IgD-negative memory B cell (primary cell): ENCODE data around the gene SEMA3C. TPM values are rescaled to one million over a fixed set of nuclear protein-coding genes. Genes with fewer than 3 reads are reported as not detected.

Experiments
- H3K27ac Mint-ChIP-seq, 3 donors: one replicate each; pipeline ENCODE4 v1.8.0; 2020 to 2022; ENCODE audit warnings: mild to moderate bottlenecking in 3 of 3, mixed read lengths in 3 of 3, moderate library complexity in 1 of 3
- H3K27me3 Mint-ChIP-seq: one replicate; pipeline ENCODE4 v1.8.0; 2021; ENCODE audit warnings: mixed read lengths
- H3K36me3 Mint-ChIP-seq: one replicate; pipeline ENCODE4 v1.8.0; 2020; ENCODE audit warnings: mild to moderate bottlenecking, mixed read lengths
- H3K4me1 Mint-ChIP-seq, 3 donors: one replicate each; pipeline ENCODE4 v1.8.0; 2020 to 2022; ENCODE audit warnings: mixed read lengths in 3 of 3, mild to moderate bottlenecking in 1 of 3
- H3K4me3 Mint-ChIP-seq, 4 donors: one replicate each; pipeline ENCODE4 v1.8.0; 2020 to 2022; ENCODE audit warnings: mild to moderate bottlenecking in 4 of 4, mixed read lengths in 4 of 4, moderate library complexity in 3 of 4
- H3K9me3 Mint-ChIP-seq, 3 donors: one replicate each; pipeline ENCODE4 v1.8.0; 2020 to 2021; ENCODE audit warnings: mixed read lengths in 3 of 3, mild to moderate bottlenecking in 1 of 3
- polyA plus RNA-seq: library from polyadenylated mRNA; unstranded; fragments of 300-500 nt; fragmentation: Illumina TruSeq; gene quantifications from one replicate; pipeline ENCODE4 v1.2.3, GENCODE V29; 2021

Gene SEMA3C
- polyA plus RNA-seq, 1 donor from 2014 or later: not detected

DNA sequence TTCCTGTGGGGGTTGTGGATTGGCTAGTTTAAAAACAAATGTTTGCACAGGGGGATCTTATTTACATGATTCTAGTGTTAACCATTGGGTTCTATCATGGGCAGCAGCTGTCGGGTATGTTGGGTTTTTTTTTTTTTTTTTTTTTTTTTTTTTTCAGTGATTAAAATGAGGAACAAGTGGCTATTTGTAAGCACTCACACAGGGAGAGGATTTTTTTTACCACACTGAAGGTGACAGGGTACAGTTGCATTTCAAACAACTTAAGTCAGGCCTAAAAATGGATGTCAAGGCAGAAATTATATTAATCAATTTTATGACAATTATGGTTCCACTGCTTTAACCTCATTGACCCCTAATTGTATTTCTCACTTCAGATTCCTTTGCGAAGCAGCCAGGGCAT is 187.6 kb downstream of the SEMA3C start:
- no peaks in the 10 kb centered on the region for H3K27me3 Mint-ChIP-seq
- H3K4me1 Mint-ChIP-seq: peaks cover 0 to under 1% (median 0%) of the 10 kb centered on the region in 3 donors
- H3K36me3 Mint-ChIP-seq: no peaks in the 10 kb centered on the region
- H3K27ac Mint-ChIP-seq: no peak overlapping the region
- H3K9me3 Mint-ChIP-seq: peaks cover 1 to 13% (median 2%) of the 10 kb centered on the region in 3 donors
- H3K4me3 Mint-ChIP-seq: no peak overlapping the region

DNA sequence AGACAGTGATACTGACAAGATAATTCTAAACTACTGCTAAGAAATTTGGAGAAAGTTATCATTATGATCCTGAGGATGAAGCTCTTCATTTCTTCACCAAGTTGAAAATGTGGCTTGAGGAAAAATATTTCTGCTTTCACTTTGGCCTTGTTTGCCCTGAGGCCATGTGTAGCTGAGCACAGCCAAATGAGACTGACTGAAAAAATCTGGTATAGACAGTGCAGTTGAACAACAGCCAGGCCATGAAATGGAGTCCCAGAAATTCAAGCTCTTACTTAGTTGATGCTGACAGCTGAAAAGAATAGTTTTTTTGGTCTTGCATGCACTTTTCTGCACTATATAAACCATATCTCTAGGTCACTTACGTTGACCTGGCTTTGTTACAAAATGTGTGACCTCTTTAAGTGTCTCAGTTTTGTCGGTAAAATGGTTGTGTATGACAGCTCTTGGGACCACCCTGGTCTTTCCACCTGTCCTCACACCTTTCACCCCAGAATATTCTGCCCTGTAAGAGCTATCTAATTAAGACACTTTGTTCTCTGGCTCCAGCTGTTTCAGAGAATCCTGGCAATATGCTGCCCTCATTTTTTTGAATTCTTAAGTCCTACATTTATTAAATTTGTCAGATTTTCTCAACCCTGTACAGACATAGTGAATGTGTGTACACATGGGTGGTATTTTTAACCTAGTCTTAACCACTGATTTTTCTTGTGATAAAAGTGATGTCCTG is 189.1 kb downstream of the SEMA3C start:
- Mint-ChIP-seq H3K27me3 (no peaks in the 10 kb centered on the region), H3K27ac (no peak overlapping the region), H3K36me3 (no peaks in the 10 kb centered on the region), H3K4me3 (no peak overlapping the region), H3K9me3 (peaks cover 0 to 4% (median 2%) of the 10 kb centered on the region in 3 donors), H3K4me1 (peaks cover 0 to 1% (median 0%) of the 10 kb centered on the region in 3 donors)

DNA sequence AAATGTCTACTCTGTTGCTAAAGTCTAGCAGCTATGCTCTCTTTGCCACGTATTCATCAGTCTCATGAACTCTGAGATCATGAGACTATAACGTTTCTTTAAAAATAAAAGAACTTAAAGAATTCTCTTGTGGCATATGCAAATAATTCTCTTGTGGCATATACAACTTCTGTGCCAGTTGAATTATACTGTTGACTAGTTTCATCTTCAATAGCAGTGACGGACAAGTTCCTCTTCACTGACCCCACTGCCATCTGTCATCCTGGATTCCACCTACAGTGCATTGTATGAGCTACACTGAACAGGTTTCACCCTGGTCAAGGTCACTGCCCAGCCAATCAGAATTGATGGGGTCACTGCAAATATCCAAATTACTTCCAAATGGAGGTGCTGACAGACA is 192.2 kb downstream of the SEMA3C start:
- H3K4me1 Mint-ChIP-seq: peaks cover 0 to 1% (median 0%) of the 10 kb centered on the region in 3 donors
- no peak overlapping the region for H3K27ac Mint-ChIP-seq
- H3K27me3 Mint-ChIP-seq: no peaks in the 10 kb centered on the region
- H3K4me3 Mint-ChIP-seq: no peak overlapping the region
- H3K36me3 Mint-ChIP-seq: no peaks in the 10 kb centered on the region
- peaks cover 0 to 4% (median 1%) of the 10 kb centered on the region in 3 donors for H3K9me3 Mint-ChIP-seq

DNA sequence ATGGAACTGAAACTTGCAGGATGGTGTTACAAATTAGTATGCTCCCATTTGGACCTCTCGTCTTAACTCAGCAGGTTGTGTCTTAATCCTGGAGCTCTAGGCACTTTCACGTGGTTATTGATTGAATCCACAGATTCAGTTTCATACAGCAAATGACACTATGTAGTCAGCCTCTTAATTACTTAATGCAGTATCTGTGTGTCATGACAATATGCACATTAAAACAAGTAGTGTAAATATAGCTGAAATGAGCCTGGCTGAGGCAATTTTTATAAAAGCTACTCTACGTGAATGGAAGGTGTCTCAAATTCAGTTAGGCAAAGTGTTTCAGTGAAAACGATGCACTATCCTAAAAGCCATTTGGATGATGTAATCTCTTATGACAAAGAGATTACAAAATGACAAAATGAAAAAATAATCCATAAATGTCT is 193.7 kb downstream of the SEMA3C start:
- peaks cover 0 to 2% (median 1%) of the 10 kb centered on the region in 3 donors for H3K9me3 Mint-ChIP-seq
- H3K27me3 Mint-ChIP-seq: no peaks in the 10 kb centered on the region
- no peak overlapping the region for H3K27ac Mint-ChIP-seq
- H3K4me1 Mint-ChIP-seq: peaks cover 0 to 1% (median 0%) of the 10 kb centered on the region in 3 donors
- no peaks in the 10 kb centered on the region for H3K36me3 Mint-ChIP-seq
- H3K4me3 Mint-ChIP-seq: no peak overlapping the region

DNA sequence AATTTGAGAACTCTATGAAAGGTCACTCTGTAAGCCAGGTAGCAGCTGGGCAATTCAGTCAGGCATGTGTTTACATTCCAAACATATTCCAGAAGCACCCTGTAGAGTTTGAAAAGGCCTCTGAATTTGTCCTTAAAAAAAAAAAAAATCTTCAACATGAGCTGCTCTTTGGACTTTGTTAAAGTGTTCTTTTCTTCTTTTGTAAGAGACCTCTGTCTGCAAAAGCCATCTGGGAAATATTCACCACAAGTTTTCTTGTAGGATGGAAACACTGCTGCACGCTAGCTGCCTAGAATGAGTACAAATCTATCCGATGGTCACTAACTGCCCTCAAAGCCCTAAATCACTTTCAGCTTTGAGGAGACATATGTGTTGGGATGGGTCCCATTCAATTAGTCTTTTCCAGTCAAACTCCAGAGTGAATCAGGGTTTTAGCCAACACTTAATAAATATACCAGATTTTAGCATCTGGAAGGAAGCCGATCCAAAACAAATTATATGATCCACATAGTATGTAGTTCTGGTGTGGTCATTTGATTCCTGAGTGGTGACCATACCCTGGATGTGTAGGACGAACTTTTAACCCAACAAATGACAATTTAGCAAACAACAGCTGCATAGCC is 194.5 kb downstream of the SEMA3C start:
- Mint-ChIP-seq H3K27me3 (no peaks in the 10 kb centered on the region), H3K27ac (no peak overlapping the region), H3K4me3 (no peak overlapping the region), H3K9me3 (peaks cover 0 to 2% (median 1%) of the 10 kb centered on the region in 3 donors), H3K4me1 (peaks cover 0 to 1% (median 0%) of the 10 kb centered on the region in 3 donors), H3K36me3 (no peaks in the 10 kb centered on the region)

DNA sequence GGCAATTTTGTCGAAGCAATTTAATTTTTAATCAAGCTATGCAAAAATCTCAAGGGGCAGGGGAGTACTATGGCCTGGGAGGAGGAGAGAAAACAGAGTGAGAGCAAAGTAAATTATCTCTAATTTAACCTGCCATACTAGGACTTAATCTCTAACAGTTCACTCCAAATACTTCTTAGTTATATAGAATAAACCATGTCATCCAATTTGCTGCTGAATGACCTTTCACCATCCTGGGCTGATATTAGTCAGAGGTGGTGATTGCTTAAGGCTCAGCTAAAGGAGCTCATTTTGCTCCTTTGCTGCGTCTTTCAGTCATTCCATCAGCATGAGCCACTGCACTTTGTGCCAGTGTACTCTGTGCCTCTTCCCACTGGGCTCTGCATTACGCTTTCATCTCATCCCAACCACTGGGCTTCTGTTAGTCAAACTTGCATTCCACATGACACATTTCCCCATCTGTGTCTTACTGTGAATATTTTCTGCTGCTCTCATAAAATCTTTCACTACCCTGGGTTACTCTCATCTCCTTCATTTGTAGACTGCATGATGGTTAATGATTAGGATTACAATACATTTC is 196.1 kb downstream of the SEMA3C start:
- peaks cover 0 to 2% (median 1%) of the 10 kb centered on the region in 3 donors for H3K9me3 Mint-ChIP-seq
- no peaks in the 10 kb centered on the region for H3K27me3 Mint-ChIP-seq
- peaks cover 0 to 1% (median 0%) of the 10 kb centered on the region in 3 donors for H3K4me1 Mint-ChIP-seq
- H3K27ac Mint-ChIP-seq: no peak overlapping the region
- no peak overlapping the region for H3K4me3 Mint-ChIP-seq
- H3K36me3 Mint-ChIP-seq: no peaks in the 10 kb centered on the region

DNA sequence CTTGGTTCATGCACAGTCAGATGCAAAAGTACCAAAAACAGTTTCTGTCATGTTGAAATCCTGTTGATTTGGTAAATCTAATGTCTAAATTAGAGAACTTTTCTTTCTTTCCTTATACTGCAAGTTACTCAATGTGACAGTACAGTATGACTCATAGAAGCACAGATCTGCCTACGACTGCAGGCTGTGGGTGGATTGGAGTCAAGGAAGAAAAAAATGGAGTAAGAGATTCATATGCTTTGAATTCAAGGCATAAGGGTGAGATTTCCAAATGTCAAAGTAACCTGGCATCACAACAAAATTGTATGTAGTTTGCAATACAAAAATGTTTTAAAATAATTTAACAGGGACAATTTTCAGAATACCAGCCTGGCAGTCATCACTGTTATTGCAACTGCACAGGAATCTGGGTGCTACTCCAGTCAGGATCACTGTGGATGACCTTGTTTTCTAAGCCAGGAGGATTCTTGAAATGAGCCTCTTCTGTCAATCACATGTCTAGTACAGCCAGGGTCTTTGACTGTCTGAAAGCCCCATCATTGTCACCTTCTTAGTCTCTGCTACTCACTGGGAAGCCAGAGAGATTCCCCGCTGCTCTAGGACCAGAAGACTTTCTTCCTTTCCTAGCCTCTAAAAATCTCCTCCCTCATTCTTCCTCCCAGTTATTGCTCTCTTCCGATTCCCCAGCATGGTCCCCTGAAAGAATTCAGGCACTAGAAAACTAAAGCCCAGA is 196.8 kb downstream of the SEMA3C start:
- H3K4me3 Mint-ChIP-seq: no peak overlapping the region
- H3K27ac Mint-ChIP-seq: no peak overlapping the region
- peaks cover 0 to 1% (median 0%) of the 10 kb centered on the region in 3 donors for H3K4me1 Mint-ChIP-seq
- H3K9me3 Mint-ChIP-seq: peaks cover 0 to 2% (median 1%) of the 10 kb centered on the region in 3 donors
- no peaks in the 10 kb centered on the region for H3K27me3 Mint-ChIP-seq
- no peaks in the 10 kb centered on the region for H3K36me3 Mint-ChIP-seq

DNA sequence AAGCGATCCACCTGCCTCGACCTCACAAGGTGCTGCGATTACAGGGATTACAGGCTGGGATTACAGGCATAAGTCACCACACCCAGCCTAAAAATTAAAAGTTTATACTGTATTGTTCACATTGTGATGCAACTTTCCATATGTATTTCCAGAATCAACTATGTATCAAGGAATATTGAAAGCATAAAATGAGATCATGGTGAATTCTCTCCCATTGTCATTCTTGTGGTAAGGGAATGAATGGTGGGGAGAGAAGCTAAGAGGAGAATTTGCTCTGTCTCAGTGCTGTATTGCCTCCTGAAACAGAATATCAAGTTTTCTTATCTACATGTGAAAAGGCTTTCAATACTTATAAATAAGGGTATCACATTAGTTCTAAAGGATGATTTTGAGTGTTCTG is 198.7 kb downstream of the SEMA3C start:
- Mint-ChIP-seq H3K4me1 (no peaks in the 10 kb centered on the region), H3K27ac (no peak overlapping the region), H3K27me3 (no peaks in the 10 kb centered on the region), H3K36me3 (no peaks in the 10 kb centered on the region), H3K4me3 (no peak overlapping the region), H3K9me3 (peaks cover 2 to 3% (median 2%) of the 10 kb centered on the region in 3 donors)

DNA sequence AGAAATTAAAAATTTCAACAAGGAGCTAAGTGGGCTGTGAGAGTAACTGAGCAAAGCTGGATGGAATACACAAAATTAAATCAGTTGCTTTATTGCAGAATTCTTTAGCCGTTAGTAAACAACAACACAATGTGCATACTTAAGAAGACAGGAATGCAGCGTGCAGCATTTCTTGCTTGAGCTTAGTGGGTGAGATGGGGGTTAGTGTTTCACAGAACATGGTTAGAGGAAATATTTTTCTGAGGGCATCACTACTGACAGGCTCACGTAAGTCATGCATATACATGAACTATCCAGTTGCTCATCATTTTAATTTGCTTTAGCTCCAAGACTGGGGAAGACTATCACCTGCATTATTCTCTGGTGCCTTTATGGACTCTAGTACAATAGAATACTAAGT is 199.6 kb downstream of the SEMA3C start:
- peaks cover 2 to 3% (median 2%) of the 10 kb centered on the region in 3 donors for H3K9me3 Mint-ChIP-seq
- H3K4me1 Mint-ChIP-seq: no peaks in the 10 kb centered on the region
- no peak overlapping the region for H3K4me3 Mint-ChIP-seq
- H3K27me3 Mint-ChIP-seq: no peaks in the 10 kb centered on the region
- no peak overlapping the region for H3K27ac Mint-ChIP-seq
- H3K36me3 Mint-ChIP-seq: no peaks in the 10 kb centered on the region

DNA sequence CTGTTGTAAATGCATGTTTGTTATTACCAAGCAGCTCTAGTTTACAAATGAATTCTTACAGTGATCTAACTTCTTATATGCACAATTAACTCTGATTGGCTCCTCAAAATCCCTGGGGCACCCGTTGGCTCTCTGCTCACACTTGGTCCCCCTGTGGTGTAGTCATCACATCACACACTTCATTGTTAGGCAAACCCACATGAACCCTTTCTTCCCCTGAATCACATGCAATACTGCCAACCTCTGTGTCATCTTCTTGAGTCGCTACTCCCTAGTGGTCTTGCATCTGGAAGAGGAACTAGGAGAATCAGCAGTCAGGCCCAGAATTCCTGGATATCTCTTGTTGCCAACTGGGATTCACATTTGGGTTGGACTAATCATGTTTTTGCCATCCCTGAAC is 207.3 kb downstream of the SEMA3C start:
- Mint-ChIP-seq H3K27me3 (no peaks in the 10 kb centered on the region), H3K36me3 (no peaks in the 10 kb centered on the region), H3K4me3 (no peak overlapping the region), H3K9me3 (peaks cover 0 to 3% (median 0%) of the 10 kb centered on the region in 3 donors), H3K27ac (no peak overlapping the region), H3K4me1 (no peaks in the 10 kb centered on the region)

DNA sequence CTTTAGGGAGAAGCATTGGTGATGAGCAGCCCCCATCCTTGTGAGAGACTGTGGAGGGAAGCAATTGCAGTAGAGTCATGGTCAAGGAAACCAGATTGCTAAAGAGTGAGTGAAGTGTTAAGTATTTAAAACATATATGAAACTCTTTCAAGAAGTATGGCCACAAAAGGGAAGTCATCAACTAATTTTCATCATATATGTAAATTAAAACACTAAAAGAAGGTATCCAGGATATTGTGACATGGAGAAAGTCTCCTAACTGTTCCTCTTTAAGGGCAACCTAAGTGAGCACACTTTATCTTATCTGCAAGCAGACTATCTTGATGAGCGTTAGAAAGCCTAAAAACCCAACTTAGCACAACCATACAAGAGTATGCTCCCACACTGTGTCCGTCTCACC is 210.7 kb downstream of the SEMA3C start:
- Mint-ChIP-seq H3K4me3 (no peak overlapping the region), H3K27ac (no peak overlapping the region), H3K27me3 (no peaks in the 10 kb centered on the region), H3K4me1 (no peaks in the 10 kb centered on the region), H3K36me3 (no peaks in the 10 kb centered on the region), H3K9me3 (peaks cover 0 to 3% (median 0%) of the 10 kb centered on the region in 3 donors)

DNA sequence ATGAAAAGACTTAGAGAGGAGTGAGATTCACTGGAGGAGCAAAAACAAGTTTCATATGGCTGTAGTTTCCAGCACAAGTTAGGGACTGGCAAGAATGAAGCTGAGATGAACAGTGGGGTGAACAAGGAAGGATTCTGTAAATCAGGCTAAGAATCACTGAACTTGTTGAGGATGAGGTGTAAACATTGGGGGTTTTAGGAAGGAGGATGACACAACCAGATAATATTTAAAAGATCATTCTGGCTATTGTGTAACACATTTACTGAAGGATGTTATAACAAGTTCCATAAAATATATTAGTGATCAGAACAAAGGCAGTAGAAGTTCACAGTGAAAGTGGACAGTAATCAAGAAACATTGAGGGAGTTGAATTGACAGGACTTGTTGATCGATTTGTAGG is 211.5 kb downstream of the SEMA3C start:
- Mint-ChIP-seq H3K36me3 (no peaks in the 10 kb centered on the region), H3K27ac (no peak overlapping the region), H3K9me3 (peaks cover 0 to 3% (median 0%) of the 10 kb centered on the region in 3 donors), H3K4me1 (no peaks in the 10 kb centered on the region), H3K4me3 (no peak overlapping the region), H3K27me3 (no peaks in the 10 kb centered on the region)

DNA sequence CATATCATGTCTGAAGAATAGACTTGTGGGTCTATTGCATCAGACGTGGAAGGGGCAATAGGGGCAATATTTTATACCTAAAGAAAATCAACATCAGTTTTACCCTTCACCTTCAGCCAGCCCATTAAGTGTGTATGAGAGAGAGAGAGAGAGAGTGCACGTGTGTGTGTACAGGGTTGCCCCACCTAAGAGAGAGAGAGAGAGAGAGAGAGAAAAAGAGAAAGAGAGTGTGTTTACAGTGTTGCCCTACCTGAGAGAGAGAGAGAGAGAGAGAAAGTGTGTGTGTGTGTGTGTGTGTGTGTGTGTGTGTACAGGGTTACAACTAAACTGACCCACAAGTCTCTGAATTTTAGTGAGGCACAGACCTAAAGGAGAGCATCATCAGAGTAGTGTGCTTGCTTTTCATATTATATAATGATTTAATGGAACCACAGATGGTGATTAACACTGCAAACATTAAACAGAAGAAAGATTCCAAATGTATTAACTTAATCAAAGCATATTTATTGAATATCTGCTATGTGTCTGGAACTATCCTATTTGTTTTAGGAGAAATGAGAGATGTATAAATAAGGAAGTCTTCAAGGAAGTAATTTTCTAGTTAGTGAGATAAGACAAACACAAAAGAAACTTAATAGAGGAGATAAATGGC is 213.6 kb downstream of the SEMA3C start:
- peaks cover 0 to 3% (median 0%) of the 10 kb centered on the region in 3 donors for H3K9me3 Mint-ChIP-seq
- H3K36me3 Mint-ChIP-seq: no peaks in the 10 kb centered on the region
- H3K4me3 Mint-ChIP-seq: no peak overlapping the region
- no peaks in the 10 kb centered on the region for H3K27me3 Mint-ChIP-seq
- H3K4me1 Mint-ChIP-seq: no peaks in the 10 kb centered on the region
- H3K27ac Mint-ChIP-seq: no peak overlapping the region

DNA sequence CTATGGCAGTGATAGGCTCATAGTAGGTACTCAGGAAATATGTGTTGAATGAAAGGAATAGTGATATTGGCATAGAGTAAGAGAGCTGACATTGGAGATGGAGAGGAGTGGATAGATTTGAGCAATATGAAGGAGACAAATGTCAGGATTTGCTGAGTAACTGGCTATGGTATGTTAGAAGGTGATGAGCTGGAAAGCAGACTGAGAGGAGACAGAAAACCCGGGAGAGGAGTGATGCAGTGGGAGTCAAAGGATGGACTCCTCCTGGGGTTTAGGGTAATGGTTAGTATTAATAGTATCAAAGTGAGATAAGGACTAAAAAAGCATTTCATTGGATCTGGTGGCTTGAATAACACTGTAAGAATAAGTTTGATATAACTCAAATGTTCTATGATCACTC is 215.6 kb downstream of the SEMA3C start:
- Mint-ChIP-seq H3K27me3 (no peaks in the 10 kb centered on the region), H3K4me3 (no peak overlapping the region), H3K4me1 (no peaks in the 10 kb centered on the region), H3K36me3 (no peaks in the 10 kb centered on the region), H3K9me3 (no peaks in the 10 kb centered on the region), H3K27ac (no peak overlapping the region)
